K562 (cell line): Measurements from ENCODE around the gene SORCS1. TPM values are rescaled to one million over a fixed set of nuclear protein-coding genes. Genes with fewer than 3 reads are reported as not detected.

Experiments used
- BRD4 ChIP-seq: fragments of 200-600 bp; sonication (generic); IDR thresholded peaks from 2 replicates; pipeline ENCODE4 v1.6.1; 2017; ENCODE audit warnings: inconsistent platforms
- C11orf30 ChIP-seq: fragments of 450-650 bp; IDR thresholded peaks from 2 replicates; pipeline ENCODE4 v1.6.1; 2016; ENCODE audit warnings: low read depth, mild to moderate bottlenecking
- CXXC5 ChIP-seq: fragments of 250-450 bp; sonication (Bioruptor Pico); IDR thresholded peaks from 2 replicates; pipeline ENCODE4 v1.8.0; 2022; ENCODE audit warnings: inconsistent platforms, mild to moderate bottlenecking, moderate library complexity
- FOXJ2 ChIP-seq: fragments of 200-800 bp; sonication (Bioruptor generic); IDR thresholded peaks from 2 replicates; pipeline ENCODE4 v1.6.1; 2016; ENCODE audit warnings: missing genetic modification characterization, missing compliant biosample characterization
- MITF ChIP-seq: IDR thresholded peaks from 2 replicates; pipeline ENCODE4 v1.6.1; 2014; ENCODE audit warnings: antibody characterized with exemption
- NR4A1 ChIP-seq, 2 experiments: fragments of 250-450 bp in 1 of 2; fragments of 450-650 bp in 1 of 2; sonication (Bioruptor Pico) in 1 of 2; IDR thresholded peaks; 2 replicates each; pipeline versions ENCODE4 v1.4.0 to v1.6.1; 2016 to 2020; ENCODE audit warnings: mild to moderate bottlenecking in 2 of 2, missing compliant biosample characterization in 1 of 2, missing genetic modification characterization in 1 of 2, moderate library complexity in 1 of 2
- PCBP1 ChIP-seq: fragments of 200-400 bp; formaldehyde crosslinking; IDR thresholded peaks from 2 replicates; pipeline ENCODE4 v1.6.1; 2018; ENCODE audit warnings: mild to moderate bottlenecking, low read depth, low read length; ENCODE audit not compliant: poor library complexity, severe bottlenecking
- PHF8 ChIP-seq: fragments of 200-600 bp; sonication (generic); IDR thresholded peaks from 2 replicates; pipeline ENCODE4 v1.6.1; 2012; ENCODE audit warnings: mixed run types, mild to moderate bottlenecking, inconsistent platforms, low read length, moderate library complexity, borderline replicate concordance
- RAD21 ChIP-seq, 2 experiments: fragments of 250-450 bp in 1 of 2; fragments of 450-650 bp in 1 of 2; sonication (Bioruptor Pico) in 1 of 2; formaldehyde crosslinking in 1 of 2; IDR thresholded peaks in 1 of 2; conservative IDR thresholded peaks in 1 of 2; 2 replicates each; pipeline versions ENCODE4 v1.4.0 to v1.8.0; 2020 to 2022; ENCODE audit warnings: mild to moderate bottlenecking in 2 of 2, moderate library complexity in 1 of 2
- RFX5 ChIP-seq: IDR thresholded peaks from 2 replicates; pipeline ENCODE4 v1.6.1; 2011; ENCODE audit warnings: low read depth, mild to moderate bottlenecking, improper control_type of control experiment, low read length
- SRSF7 ChIP-seq: fragments of 200-400 bp; formaldehyde crosslinking; optimal IDR thresholded peaks from 2 replicates; pipeline ENCODE3; 2017; ENCODE audit warnings: mild to moderate bottlenecking, low read depth, low read length
- ZNF184 ChIP-seq: sonication (generic); formaldehyde crosslinking; IDR thresholded peaks from 2 replicates; pipeline ENCODE4 v1.5.0; 2020; ENCODE audit warnings: missing genetic modification reagents
- ZNF212 ChIP-seq: fragments of 450-650 bp; formaldehyde crosslinking; IDR thresholded peaks from 2 replicates; pipeline ENCODE4 v1.4.0; 2020; ENCODE audit warnings: mild to moderate bottlenecking
- ZNF668 ChIP-seq: fragments of 250-450 bp; sonication (Bioruptor Pico); IDR thresholded peaks from 2 replicates; pipeline ENCODE4 v1.8.0; 2022; ENCODE audit warnings: mild to moderate bottlenecking, inconsistent platforms
- ZNF740 ChIP-seq, 3 experiments: fragments of 200-800 bp in 1 of 3; sonication (Bioruptor generic) in 1 of 3; sonication (generic) in 1 of 3; formaldehyde crosslinking in 1 of 3; IDR thresholded peaks; 2 replicates each; pipeline versions ENCODE4 v1.6.1 to v1.8.0; 2016 to 2022; ENCODE audit warnings: mild to moderate bottlenecking in 2 of 3, missing compliant biosample characterization in 2 of 3, missing genetic modification characterization in 2 of 3, missing genetic modification reagents in 1 of 3
- polyA plus RNA-seq, 8 experiments: library from polyadenylated mRNA; depleted of rRNA in 4 of 8; stranded (reverse) in 5 of 8; unstranded in 3 of 8; fragments of >200 nt; fragmentation: Nextera tagmentation in 2 of 8; fragmentation: Illumina TruSeq in 1 of 8; extraction: Ambion mirVana in 2 of 8; extraction: Trizol in 1 of 8; gene quantifications; 2 replicates each; pipeline versions ENCODE4 v1.2.1 to v1.2.3, GENCODE V29; 2011 to 2014; ENCODE audit warnings: inconsistent platforms in 1 of 8, missing spikeins in 1 of 8
- total RNA-seq, 7 experiments: library from RNA; depleted of rRNA in 6 of 7; stranded (reverse); fragments of >200 nt in 6 of 7; fragmentation: Illumina TruSeq in 2 of 7; extraction: Trizol in 2 of 7; gene quantifications; 2 replicates each; pipeline versions ENCODE4 v1.2.1 to v1.2.3, GENCODE V29; 2011 to 2021; ENCODE audit warnings: low replicate concordance in 1 of 7
- TF ChIP-seq, protein P1 (sequence below): fragments of 450-650 bp; conservative IDR thresholded peaks from 2 replicates; pipeline ENCODE4 v1.6.1; 2016; ENCODE audit warnings: missing genetic modification characterization, low read depth, mild to moderate bottlenecking, control low read depth, missing compliant biosample characterization
- TF ChIP-seq, protein P2 (sequence below): sonication (generic); formaldehyde crosslinking; IDR thresholded peaks from 2 replicates; pipeline ENCODE4 v1.8.0; 2023; ENCODE audit warnings: mild to moderate bottlenecking, missing genetic modification reagents
- TF ChIP-seq, protein P3 (sequence below): sonication (generic); formaldehyde crosslinking; IDR thresholded peaks from 2 replicates; pipeline ENCODE4 v1.8.1; 2023; ENCODE audit warnings: mild to moderate bottlenecking, missing genetic modification reagents

The SORCS1 gene
- total and polyA plus RNA-seq, 9 of the 15 experiments (the other 6 are each of a cell fraction or from before 2014, with no cell fraction given): 1.5 to 3.9 (median 2.7) TPM

DNA sequence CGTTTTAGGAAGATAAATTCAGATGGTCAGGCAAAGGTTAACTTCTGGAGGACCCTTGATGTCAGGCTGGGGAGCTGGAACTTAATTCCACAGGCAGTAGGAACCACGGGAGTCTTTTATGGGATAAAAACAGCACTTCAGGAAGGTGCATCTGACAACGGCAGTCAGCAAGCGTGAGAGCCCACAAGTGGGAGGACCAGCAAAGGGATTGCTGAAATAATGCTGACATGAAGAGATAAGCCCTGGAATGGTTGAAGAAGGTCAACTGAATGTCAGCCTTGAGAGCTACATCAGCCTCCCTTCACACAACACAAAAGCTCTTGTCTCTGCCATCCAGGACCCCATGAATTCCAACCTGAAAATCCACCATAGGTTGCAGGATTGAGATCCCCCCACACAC is 138.8 kb downstream of the SORCS1 start (continued):
- TF ChIP-seq, protein P1, sequence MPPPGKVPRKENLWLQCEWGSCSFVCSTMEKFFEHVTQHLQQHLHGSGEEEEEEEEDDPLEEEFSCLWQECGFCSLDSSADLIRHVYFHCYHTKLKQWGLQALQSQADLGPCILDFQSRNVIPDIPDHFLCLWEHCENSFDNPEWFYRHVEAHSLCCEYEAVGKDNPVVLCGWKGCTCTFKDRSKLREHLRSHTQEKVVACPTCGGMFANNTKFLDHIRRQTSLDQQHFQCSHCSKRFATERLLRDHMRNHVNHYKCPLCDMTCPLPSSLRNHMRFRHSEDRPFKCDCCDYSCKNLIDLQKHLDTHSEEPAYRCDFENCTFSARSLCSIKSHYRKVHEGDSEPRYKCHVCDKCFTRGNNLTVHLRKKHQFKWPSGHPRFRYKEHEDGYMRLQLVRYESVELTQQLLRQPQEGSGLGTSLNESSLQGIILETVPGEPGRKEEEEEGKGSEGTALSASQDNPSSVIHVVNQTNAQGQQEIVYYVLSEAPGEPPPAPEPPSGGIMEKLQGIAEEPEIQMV (tag): no peak
- TF ChIP-seq ZNF740 (CRISPR knock-in tag; IDR thresholded peaks at IDR 0.05) (no peak), ZNF740 (tag; IDR thresholded peaks at IDR 0.05) (no peak), ZNF668 (no peak), BRD4 (no peak), C11orf30 (peak; percentile 92), ZNF184 (CRISPR knock-in tag) (no peak), SRSF7 (no peak), FOXJ2 (tag) (no peak), MITF (no peak), ZNF212 (CRISPR knock-in tag) (no peak), PHF8 (no peak), PCBP1 (no peak), RFX5 (no peak), RAD21 (CRISPR knock-in tag; conservative IDR thresholded peaks at IDR 0.05 in 1 of 2, IDR thresholded peaks at IDR 0.05 in 1 of 2) (peak in 1 of 2 experiments; percentile 21; a peak in 1 of 4 replicates), CXXC5 (CRISPR knock-in tag) (peak; percentile 72), NR4A1 (CRISPR knock-in tag; IDR thresholded peaks at IDR 0.05) (no peak), NR4A1 (tag; IDR thresholded peaks at IDR 0.05) (peak; percentile 27; the same call in 1 of the 2 replicates)
- TF ChIP-seq, protein P2, sequence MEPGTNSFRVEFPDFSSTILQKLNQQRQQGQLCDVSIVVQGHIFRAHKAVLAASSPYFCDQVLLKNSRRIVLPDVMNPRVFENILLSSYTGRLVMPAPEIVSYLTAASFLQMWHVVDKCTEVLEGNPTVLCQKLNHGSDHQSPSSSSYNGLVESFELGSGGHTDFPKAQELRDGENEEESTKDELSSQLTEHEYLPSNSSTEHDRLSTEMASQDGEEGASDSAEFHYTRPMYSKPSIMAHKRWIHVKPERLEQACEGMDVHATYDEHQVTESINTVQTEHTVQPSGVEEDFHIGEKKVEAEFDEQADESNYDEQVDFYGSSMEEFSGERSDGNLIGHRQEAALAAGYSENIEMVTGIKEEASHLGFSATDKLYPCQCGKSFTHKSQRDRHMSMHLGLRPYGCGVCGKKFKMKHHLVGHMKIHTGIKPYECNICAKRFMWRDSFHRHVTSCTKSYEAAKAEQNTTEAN (CRISPR knock-in tag): no peak
- TF ChIP-seq, protein P3, sequence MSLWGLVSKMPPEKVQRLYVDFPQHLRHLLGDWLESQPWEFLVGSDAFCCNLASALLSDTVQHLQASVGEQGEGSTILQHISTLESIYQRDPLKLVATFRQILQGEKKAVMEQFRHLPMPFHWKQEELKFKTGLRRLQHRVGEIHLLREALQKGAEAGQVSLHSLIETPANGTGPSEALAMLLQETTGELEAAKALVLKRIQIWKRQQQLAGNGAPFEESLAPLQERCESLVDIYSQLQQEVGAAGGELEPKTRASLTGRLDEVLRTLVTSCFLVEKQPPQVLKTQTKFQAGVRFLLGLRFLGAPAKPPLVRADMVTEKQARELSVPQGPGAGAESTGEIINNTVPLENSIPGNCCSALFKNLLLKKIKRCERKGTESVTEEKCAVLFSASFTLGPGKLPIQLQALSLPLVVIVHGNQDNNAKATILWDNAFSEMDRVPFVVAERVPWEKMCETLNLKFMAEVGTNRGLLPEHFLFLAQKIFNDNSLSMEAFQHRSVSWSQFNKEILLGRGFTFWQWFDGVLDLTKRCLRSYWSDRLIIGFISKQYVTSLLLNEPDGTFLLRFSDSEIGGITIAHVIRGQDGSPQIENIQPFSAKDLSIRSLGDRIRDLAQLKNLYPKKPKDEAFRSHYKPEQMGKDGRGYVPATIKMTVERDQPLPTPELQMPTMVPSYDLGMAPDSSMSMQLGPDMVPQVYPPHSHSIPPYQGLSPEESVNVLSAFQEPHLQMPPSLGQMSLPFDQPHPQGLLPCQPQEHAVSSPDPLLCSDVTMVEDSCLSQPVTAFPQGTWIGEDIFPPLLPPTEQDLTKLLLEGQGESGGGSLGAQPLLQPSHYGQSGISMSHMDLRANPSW (CRISPR knock-in tag): no peak
